HepG2 (cell line): ENCODE results near the gene SPAG9. TPM values are rescaled to one million over a fixed set of nuclear protein-coding genes. Genes with fewer than 3 reads are reported as not detected.
A peak's percentile ranks its signal among the peaks of the same experiment; 100 is the strongest.

Experiments used
- AGO1 ChIP-seq: fragments of 200-400 bp; formaldehyde crosslinking; IDR thresholded peaks from 2 replicates; pipeline ENCODE4 v1.6.1; 2017; ENCODE audit warnings: mild to moderate bottlenecking, low read depth, low read length, moderate library complexity; ENCODE audit not compliant: poor library complexity, severe bottlenecking
- ATF7-NPFF ChIP-seq: sonication (generic); formaldehyde crosslinking; IDR thresholded peaks from 2 replicates; pipeline ENCODE4 v1.8.1; 2023; ENCODE audit warnings: mild to moderate bottlenecking, low read depth, missing genetic modification reagents, moderate library complexity
- CENPBD1 ChIP-seq: sonication (generic); formaldehyde crosslinking; IDR thresholded peaks from 2 replicates; pipeline ENCODE4 v1.8.0; 2022; ENCODE audit warnings: missing genetic modification reagents, low read depth, mild to moderate bottlenecking, borderline replicate concordance
- HHEX ChIP-seq: IDR thresholded peaks from 2 replicates; pipeline ENCODE4 v1.6.1; 2016; ENCODE audit warnings: control low read depth
- HMG20B ChIP-seq: conservative IDR thresholded peaks from 2 replicates; pipeline ENCODE4 v1.6.1; 2016; ENCODE audit warnings: missing genetic modification reagents, missing compliant biosample characterization
- ISL2 ChIP-seq: sonication (generic); formaldehyde crosslinking; IDR thresholded peaks from 2 replicates; pipeline ENCODE4 v1.5.0; 2020; ENCODE audit warnings: missing genetic modification reagents
- KLF16 ChIP-seq, 2 experiments: sonication (generic) in 1 of 2; formaldehyde crosslinking in 1 of 2; IDR thresholded peaks; 2 replicates each; pipeline versions ENCODE4 v1.6.1 to v1.8.0; 2016 to 2023; ENCODE audit warnings: missing genetic modification reagents in 2 of 2, missing compliant biosample characterization in 1 of 2
- MBD4 ChIP-seq: IDR thresholded peaks from 2 replicates; pipeline ENCODE4 v1.6.1; 2012; ENCODE audit warnings: low read length, inconsistent platforms, borderline replicate concordance
- MXI1 ChIP-seq: IDR thresholded peaks from 3 replicates; pipeline ENCODE4 v1.6.1; 2012; ENCODE audit warnings: low read depth, low read length, inconsistent platforms, borderline replicate concordance
- POLR2AphosphoS5 ChIP-seq: IDR thresholded peaks from 2 replicates; pipeline ENCODE4 v1.6.1; 2012; ENCODE audit warnings: low read depth, low read length
- SIN3A ChIP-seq: IDR thresholded peaks from 2 replicates; pipeline ENCODE4 v1.6.1; 2011; ENCODE audit warnings: low read depth, mild to moderate bottlenecking, control low read depth, low read length, borderline replicate concordance
- SNAI1 ChIP-seq: sonication (generic); formaldehyde crosslinking; IDR thresholded peaks from 2 replicates; pipeline ENCODE4 v1.5.0; 2020; ENCODE audit warnings: mild to moderate bottlenecking, missing genetic modification reagents, borderline replicate concordance
- SNAPC2 ChIP-seq: sonication (generic); formaldehyde crosslinking; IDR thresholded peaks from 2 replicates; pipeline ENCODE4 v1.8.1; 2022; ENCODE audit warnings: mild to moderate bottlenecking, missing genetic modification reagents
- TCF12 ChIP-seq, 2 experiments: fragments of 450-650 bp in 1 of 2; sonication (generic) in 1 of 2; formaldehyde crosslinking in 1 of 2; IDR thresholded peaks; 2 replicates each; pipeline versions ENCODE4 v1.6.1 to v1.8.0; 2017 to 2022; ENCODE audit warnings: antibody characterized with exemption in 1 of 2, mild to moderate bottlenecking in 1 of 2, missing genetic modification reagents in 1 of 2, moderate library complexity in 1 of 2
- TEAD3 ChIP-seq: optimal IDR thresholded peaks from 2 replicates; pipeline ENCODE3; 2016; ENCODE audit warnings: borderline replicate concordance
- ZBTB7B ChIP-seq: sonication (generic); formaldehyde crosslinking; IDR thresholded peaks from 2 replicates; pipeline ENCODE4 v1.4.0; 2020; ENCODE audit warnings: missing genetic modification reagents
- ZFP91 ChIP-seq: sonication (generic); formaldehyde crosslinking; IDR thresholded peaks from 2 replicates; pipeline ENCODE4 v1.9.0; 2022; ENCODE audit warnings: missing genetic modification reagents, mild to moderate bottlenecking, borderline replicate concordance
- ZNF180 ChIP-seq: sonication (generic); formaldehyde crosslinking; IDR thresholded peaks from 2 replicates; pipeline ENCODE4 v1.4.0; 2020; ENCODE audit warnings: low read depth, missing genetic modification reagents, borderline replicate concordance
- ZNF282 ChIP-seq: fragments of 450-650 bp; IDR thresholded peaks from 2 replicates; pipeline ENCODE4 v1.6.1; 2018; ENCODE audit not compliant: partially characterized antibody
- ZNF335 ChIP-seq: sonication (generic); formaldehyde crosslinking; IDR thresholded peaks from 2 replicates; pipeline ENCODE4 v1.4.0; 2020; ENCODE audit warnings: missing genetic modification reagents
- ZNF674 ChIP-seq: sonication (generic); formaldehyde crosslinking; IDR thresholded peaks from 2 replicates; pipeline ENCODE4 v1.5.0; 2020; ENCODE audit warnings: low read depth, mild to moderate bottlenecking, missing genetic modification reagents
- ZNF720 ChIP-seq: sonication (generic); formaldehyde crosslinking; IDR thresholded peaks from 2 replicates; pipeline ENCODE4 v1.4.0; 2020; ENCODE audit warnings: missing genetic modification reagents
- polyA plus RNA-seq, 8 experiments: library from polyadenylated mRNA; depleted of rRNA in 3 of 8; stranded (reverse) in 7 of 8; unstranded in 1 of 8; fragments of >200 nt; fragmentation: Illumina TruSeq in 4 of 8; extraction: Trizol in 4 of 8; gene quantifications; 2 replicates each; pipeline versions ENCODE4 v1.2.1 to v1.2.3, GENCODE V29; 2011 to 2016; ENCODE audit warnings: low read depth in 4 of 8, missing spikeins in 1 of 8, mixed read lengths in 1 of 8; ENCODE audit not compliant: insufficient read depth in 1 of 8
- total RNA-seq, 5 experiments: library from RNA; depleted of rRNA; stranded (reverse); fragments of >200 nt; fragmentation: Illumina TruSeq; extraction: Trizol; gene quantifications; 2 replicates each; pipeline ENCODE4 v1.2.3, GENCODE V29; 2016; ENCODE audit warnings: low read depth in 1 of 5
- TF ChIP-seq, protein P1 (sequence below): IDR thresholded peaks from 2 replicates; pipeline ENCODE4 v1.6.1; 2016; ENCODE audit warnings: mild to moderate bottlenecking, missing biosample characterization, missing genetic modification reagents
- TF ChIP-seq, protein P2 (sequence below): sonication (generic); formaldehyde crosslinking; IDR thresholded peaks from 2 replicates; pipeline ENCODE4 v1.4.0; 2020; ENCODE audit warnings: missing genetic modification reagents, borderline replicate concordance
- TF ChIP-seq, protein P3 (sequence below): sonication (generic); formaldehyde crosslinking; IDR thresholded peaks from 2 replicates; pipeline ENCODE4 v1.4.0; 2020; ENCODE audit warnings: mild to moderate bottlenecking, missing genetic modification reagents

SPAG9 gene
- total and polyA plus RNA-seq, 2 of the 13 experiments (the other 11 are each of a cell fraction or from before 2014, with no cell fraction given), result 43.2 to 78.6 TPM

- TF ChIP-seq AGO1, result no peak
- TF ChIP-seq, protein P1, sequence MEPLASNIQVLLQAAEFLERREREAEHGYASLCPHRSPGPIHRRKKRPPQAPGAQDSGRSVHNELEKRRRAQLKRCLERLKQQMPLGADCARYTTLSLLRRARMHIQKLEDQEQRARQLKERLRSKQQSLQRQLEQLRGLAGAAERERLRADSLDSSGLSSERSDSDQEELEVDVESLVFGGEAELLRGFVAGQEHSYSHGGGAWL (CRISPR knock-in tag), result no peak
- TF ChIP-seq SNAI1, result no peak
- TF ChIP-seq HHEX (CRISPR knock-in tag), result no peak
- TF ChIP-seq ZNF720 (CRISPR knock-in tag), result no peak
- TF ChIP-seq ATF7-NPFF (CRISPR knock-in tag), result no peak
- TF ChIP-seq CENPBD1 (CRISPR knock-in tag), result no peak
- no peak for TF ChIP-seq KLF16 (CRISPR knock-in tag; IDR thresholded peaks at IDR 0.05)
- TF ChIP-seq, protein P2, sequence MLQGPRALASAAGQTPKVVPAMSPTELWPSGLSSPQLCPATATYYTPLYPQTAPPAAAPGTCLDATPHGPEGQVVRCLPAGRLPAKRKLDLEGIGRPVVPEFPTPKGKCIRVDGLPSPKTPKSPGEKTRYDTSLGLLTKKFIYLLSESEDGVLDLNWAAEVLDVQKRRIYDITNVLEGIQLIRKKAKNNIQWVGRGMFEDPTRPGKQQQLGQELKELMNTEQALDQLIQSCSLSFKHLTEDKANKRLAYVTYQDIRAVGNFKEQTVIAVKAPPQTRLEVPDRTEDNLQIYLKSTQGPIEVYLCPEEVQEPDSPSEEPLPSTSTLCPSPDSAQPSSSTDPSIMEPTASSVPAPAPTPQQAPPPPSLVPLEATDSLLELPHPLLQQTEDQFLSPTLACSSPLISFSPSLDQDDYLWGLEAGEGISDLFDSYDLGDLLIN (CRISPR knock-in tag), result peak; percentile 87; the same call in 1 of the 2 replicates
- no peak for TF ChIP-seq TEAD3 (CRISPR knock-in tag)
- TF ChIP-seq MBD4, result no peak
- TF ChIP-seq SIN3A, result peak; percentile 74
- no peak; the same call in 1 of the 2 replicates for TF ChIP-seq ZFP91 (CRISPR knock-in tag)
- TF ChIP-seq SNAPC2 (CRISPR knock-in tag), result no peak
- TF ChIP-seq HMG20B, result no peak
- no peak for TF ChIP-seq ZNF674
- no peak for TF ChIP-seq ZNF180
- TF ChIP-seq ISL2 (CRISPR knock-in tag), result peak; percentile 32
- TF ChIP-seq, protein P3, sequence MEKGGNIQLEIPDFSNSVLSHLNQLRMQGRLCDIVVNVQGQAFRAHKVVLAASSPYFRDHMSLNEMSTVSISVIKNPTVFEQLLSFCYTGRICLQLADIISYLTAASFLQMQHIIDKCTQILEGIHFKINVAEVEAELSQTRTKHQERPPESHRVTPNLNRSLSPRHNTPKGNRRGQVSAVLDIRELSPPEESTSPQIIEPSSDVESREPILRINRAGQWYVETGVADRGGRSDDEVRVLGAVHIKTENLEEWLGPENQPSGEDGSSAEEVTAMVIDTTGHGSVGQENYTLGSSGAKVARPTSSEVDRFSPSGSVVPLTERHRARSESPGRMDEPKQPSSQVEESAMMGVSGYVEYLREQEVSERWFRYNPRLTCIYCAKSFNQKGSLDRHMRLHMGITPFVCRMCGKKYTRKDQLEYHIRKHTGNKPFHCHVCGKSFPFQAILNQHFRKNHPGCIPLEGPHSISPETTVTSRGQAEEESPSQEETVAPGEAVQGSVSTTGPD (CRISPR knock-in tag), result no peak
- no peak for TF ChIP-seq TCF12 (IDR thresholded peaks at IDR 0.05)
- TF ChIP-seq TCF12 (CRISPR knock-in tag; IDR thresholded peaks at IDR 0.05), result no peak
- no peak for TF ChIP-seq ZNF335 (CRISPR knock-in tag)
- peak; percentile 85 for TF ChIP-seq POLR2AphosphoS5
- no peak; the same call in 1 of the 2 replicates for TF ChIP-seq ZBTB7B
- no peak for TF ChIP-seq ZNF282
- peak; percentile 76; the same call in 2 of the 3 replicates for TF ChIP-seq MXI1
Measured at GRCh38 chr17:51120739-51121619, at the start of gene SPAG9 (continued).
